Lung microvascular endothelial cell (primary cell): ENCODE data around the gene SEMA3E. TPM values are rescaled to one million over a fixed set of nuclear protein-coding genes. Genes with fewer than 3 reads are reported as not detected.
"Not testable (repeated sequence)": the region's sequence is repeated elsewhere in the genome, so short reads cannot be mapped to it uniquely, and the experiment has no call there.

ENCODE experiments used
- DNase-seq, 2 donors: peaks; one replicate each; pipeline versions ENCODE4 v3.0.0 to v3.0.0-alpha.2; 2010; ENCODE audit warnings: low read depth in 2 of 2
- total RNA-seq: library from RNA; depleted of rRNA; stranded (reverse); fragments of >200 nt; gene quantifications from 2 replicates; pipeline ENCODE4 v1.2.1, GENCODE V29; 2014

The SEMA3E gene
- total RNA-seq, 1 donor from 2014 or later = 0.20 TPM

DNA sequence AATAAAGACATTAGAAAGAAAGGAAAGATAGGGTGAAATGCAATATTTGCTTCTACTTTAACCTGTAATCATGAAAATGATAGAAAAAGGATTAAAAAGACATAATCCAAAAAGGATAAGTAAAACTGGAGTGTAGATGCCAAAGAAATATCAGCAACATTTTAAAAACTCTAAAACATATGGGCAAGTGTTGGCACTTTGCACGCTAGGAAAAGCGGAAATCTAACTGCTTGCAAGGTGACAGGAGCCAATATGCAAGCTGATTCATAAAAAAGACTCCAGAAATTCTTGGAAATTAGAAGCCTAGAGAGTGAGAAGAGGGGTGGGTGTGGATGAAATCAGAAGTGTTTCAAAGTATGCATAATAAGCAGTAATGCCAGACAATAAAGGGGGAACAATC, 161.1 kb downstream of the SEMA3E start:
- no peak for DNase-seq

GRCh38 chr7:83486957-83487356, 162.0 kb downstream of the SEMA3E start:
- peak; percentile 8 to 9 for DNase-seq

- no peak for DNase-seq
These were observed 162.4 kb downstream of the SEMA3E start for GRCh38 chr7:83486536-83486935.

- DNase-seq = no peak
These were observed 164.1 kb downstream of the SEMA3E start for GRCh38 chr7:83484826-83485225.

DNA sequence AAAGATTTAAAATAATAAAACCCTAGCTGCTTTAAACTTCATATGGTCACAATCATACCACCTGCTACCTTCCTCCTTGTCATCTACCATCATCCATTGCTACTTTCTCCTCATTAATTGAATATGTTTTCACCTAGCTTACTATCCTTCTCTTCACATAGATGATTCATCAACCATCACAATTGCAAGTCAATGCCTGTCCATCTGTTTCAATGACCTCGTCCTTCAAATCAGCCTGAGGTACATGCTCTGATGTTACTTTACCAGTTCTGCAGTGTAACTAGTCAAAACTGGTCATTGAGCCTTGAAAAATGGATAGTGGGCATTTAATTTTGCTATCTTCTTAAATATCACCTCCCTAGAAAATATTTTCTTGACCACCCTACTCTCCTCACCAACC, 164.7 kb downstream of the SEMA3E start:
- no peak for DNase-seq

- DNase-seq = no peak
These were observed 170.3 kb downstream of the SEMA3E start for GRCh38 chr7:83478616-83479015.

DNA sequence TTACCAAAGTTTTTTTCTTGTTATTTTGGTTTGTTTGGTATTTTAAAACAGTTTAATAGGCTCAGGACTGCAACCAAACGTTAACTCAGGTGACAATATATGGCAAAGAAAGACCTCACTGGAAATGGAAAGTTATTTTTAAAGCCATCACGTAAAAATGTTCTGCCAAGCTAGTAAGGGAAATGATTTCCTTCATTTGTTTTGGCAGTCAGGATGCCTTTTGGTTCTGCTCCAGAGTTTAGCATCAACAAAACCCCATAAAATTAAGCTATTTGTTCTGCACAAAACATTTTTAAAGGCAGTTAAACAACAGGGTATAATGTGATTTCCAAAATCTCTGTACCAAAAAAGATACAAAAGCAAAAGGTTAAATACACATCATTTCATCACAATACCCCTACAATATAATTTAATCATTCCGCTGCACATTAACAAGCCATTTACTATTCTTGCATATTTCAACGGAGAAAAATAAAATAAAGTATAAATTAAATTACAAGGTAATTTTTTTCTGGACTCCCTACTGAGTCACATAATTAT, 172.4 kb downstream of the SEMA3E start:
- DNase-seq = peak in 1 of 2 donors; percentile 82

DNA sequence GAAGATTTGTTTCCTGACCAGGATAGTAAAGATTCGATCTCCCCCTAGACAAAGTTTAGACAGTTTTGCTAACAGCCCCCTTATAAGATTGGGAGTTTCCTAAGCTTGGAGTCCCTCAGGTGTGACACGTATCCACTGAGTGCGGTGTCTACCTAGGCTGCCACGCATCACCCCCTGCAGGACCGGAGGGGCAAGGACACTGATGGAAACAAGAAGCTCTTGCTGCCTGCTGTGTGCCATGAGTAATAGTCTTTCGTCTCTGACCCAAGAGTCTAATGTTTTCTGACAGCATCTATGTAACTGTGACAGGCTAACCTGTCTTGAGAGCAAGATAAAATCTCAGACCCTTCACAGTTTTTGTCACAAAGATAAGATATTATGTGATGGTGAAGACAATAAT, 173.5 kb downstream of the SEMA3E start:
- DNase-seq = peak in 1 of 2 donors; percentile 2

GRCh38 chr7:83472376-83472775, 176.6 kb downstream of the SEMA3E start:
- no peak for DNase-seq

GRCh38 chr7:83469491-83469890, 179.4 kb downstream of the SEMA3E start:
- DNase-seq = no peak

- DNase-seq = peak in 1 of 2 donors; percentile 46
These were observed 179.9 kb downstream of the SEMA3E start for GRCh38 chr7:83469076-83469475.

DNA sequence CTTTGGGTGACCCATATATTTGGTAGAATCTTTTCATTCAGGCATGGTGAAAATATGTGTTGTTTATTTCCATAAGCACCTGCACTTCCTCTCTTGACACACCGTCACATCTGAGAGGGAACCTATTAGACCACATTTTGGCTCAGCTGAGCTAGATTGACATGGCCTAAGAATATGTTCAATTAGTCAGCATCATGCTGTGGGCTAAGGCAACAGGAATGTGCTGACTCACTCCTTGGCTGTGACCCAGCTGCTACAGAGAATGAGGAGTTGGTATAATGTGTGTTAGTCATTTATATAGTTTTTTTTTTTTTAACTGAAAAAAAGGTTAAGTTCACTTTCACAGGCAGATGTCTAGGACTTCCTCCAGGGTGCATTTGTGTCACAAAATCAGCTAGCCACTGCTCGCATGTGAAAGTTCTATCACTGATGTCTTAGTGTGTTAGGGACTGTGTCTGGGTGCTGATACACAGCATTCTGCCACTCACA, 180.6 kb downstream of the SEMA3E start:
- DNase-seq = peak; percentile 94 to 98

- no peak for DNase-seq
These were observed 181.4 kb downstream of the SEMA3E start for GRCh38 chr7:83467493-83467892.

DNA sequence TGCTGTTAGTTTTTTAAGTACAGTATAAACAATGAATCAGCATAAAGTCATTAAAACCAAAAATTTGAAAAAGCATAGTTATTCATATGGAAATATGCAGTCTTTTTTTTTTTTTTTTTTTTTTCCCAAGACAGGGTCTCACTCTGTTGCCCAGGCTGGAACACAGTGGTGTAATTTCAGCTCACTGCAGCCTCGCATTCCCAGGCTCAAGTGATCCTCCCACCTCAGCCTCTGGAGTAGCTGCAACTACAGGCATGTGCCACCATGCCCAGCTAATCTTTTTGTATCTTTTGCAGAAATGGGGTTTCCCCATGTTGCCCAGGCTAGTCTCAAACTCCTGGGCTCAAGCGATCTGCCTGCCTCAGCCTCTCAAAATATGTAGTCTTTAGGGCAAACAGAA, 182.0 kb downstream of the SEMA3E start:
- no peak for DNase-seq

DNA sequence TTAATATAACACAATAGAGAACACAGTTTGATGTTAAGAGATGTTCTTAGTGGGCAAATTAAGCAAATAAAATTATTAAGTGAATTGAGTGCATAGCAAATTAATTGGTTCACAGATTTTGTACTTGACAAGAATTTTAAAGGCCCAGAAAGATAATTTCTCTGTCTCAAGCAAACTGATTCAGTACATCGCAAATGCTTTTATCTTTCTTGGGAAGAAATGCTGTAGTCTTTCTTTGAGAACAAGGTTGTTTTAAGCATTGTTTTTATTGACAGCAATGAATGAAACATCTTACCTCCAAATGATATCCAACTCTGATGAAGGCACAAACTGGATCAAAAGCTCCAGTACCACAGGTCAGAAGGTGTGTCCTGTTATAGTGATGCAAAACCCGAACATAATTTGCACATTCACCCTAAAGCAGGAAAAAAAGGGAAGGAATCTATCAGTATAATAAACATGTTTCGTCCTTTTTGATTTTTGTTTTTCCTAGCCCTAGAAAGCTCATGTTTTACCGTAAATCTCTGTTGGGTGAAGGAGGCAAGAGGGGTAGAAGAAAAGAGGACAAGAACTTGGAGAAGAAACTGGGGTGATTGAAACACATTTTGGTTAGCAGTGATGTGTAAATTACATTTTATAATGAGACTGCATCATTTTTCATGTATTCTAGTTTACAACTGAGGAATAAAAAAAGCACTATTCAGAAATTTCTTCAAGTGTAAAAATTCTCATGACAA, 182.6 kb downstream of the SEMA3E start:
- no peak for DNase-seq

GRCh38 chr7:83465643-83466042, 183.3 kb downstream of the SEMA3E start:
- DNase-seq = no peak

DNA sequence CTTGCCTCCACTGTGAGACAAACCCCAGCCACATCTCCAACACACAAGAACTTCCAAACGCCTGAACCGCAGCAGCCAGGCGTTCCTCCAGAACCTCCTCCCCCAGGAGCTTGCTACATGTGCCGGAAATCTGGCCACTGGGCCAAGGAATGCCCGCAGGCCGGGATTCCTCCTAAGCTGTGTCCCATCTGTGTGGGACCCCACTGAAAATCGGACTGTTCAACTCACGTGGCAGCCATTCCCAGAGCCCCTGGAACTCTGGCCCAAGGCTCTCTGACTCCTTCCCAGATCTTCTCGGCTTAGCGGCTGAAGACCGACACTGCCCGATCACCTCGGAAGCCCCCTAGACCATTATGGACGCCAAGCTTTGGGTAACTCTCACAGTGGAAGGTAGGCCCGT, 187.1 kb downstream of the SEMA3E start:
- DNase-seq = not testable (repeated sequence)

DNA sequence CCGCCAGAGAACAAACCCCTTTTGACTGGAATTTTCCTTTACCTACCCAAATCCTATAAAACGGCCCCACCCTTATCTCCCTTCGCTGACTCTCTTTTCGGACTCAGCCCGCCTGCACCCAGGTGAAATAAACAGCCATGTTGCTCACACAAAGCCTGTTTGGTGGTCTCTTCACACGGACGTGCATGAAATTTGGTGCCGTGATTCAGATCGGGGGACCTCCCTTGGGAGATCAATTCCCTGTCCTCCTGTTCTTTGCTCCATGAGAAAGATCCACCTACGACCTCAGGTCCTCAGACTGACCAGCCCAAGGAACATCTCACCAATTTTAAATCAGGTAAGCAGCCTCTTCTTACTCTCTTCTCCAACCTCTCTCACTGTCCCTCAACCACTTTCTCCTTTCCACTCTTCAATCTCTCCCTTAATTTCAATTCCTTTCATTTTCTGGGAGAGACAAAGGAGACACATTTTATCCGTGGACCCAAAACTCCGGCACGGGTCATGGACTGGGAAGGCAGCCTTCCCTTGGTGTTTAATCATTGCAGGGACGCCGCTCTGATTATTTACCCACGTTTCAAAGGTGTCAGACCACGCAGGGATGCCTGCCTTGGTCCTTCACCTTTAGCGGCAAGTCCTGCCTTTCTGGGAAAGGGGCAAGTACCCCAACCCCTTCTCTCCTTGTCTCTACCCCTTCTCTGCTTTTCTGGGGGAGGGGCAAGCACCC, 188.8 kb downstream of the SEMA3E start:
- DNase-seq = not testable (repeated sequence)

DNA sequence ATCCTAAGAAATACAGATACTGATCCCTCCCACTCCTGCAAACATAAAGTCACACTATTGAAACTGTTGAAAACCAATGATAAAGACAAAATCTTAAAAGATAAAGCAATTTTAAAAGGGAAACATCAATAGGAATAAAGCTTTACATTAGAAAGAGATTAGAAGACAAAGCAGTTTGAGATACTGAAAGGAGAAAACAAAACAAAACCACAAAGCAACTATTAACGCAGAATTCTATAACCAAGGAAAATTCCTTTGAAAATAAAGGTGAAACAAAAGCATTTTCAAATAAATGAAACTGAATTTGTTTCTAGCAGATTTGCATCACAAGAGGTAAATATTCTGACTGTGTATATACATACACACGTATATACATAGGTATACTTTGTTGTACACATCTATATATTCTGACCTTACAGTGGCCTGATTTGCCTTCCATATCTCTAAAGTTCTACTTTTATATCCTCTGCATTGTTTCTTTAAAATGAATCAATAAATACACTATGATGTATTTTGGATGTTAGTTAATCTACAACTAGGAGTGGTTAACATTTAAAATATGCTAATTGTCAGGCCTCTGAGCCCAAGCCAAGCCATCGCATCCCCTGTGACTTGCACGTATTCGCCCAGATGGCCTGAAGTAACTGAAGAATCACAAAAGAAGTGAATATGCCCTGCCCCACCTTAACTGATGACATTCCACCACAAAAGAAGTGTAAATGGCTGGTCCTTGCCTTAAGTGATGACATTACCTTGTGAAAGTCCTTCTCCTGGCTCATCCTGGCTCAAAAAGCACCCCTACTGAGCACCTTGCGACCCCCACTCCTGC, 189.6 kb downstream of the SEMA3E start:
- not testable (repeated sequence) for DNase-seq

DNA sequence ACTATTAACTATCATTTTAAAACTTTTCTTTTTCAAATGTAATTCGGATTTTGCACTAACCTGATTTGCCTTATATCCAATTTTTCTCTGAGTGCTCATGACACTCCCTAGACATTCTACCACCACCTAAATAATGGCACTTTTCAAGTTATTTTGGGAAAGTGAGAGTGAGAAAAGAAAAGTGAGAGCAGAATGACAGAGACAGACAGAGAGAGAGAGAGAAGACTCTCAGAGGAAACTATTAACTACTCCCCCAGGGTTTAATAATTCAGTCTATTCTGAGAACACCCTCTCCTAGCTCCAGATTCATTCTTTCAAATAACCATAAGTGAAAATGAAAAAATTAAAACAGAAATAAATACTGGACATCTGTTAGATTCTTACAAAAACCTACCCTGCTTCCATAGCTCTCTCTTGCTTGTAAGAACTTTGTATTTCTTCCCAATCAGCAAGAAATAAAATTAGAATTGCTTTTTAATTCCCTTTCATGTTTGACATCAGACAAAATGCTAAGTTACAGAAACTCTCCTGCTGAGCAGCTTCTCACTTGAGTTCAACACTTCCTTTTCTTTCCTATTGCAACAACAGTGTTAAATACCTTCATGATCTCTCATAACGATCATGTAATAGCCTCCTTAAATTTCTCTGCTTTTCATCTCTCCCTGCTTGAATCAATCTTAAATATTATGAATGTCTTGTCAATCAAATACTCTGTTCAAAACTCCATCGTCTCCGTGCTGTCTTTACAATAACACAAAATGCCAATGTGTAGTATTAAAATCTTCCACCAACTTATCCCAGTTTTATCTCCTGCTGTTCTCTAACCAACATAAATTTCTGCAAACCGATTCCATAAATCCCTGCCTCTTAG, 191.7 kb downstream of the SEMA3E start:
- no peak for DNase-seq

DNA sequence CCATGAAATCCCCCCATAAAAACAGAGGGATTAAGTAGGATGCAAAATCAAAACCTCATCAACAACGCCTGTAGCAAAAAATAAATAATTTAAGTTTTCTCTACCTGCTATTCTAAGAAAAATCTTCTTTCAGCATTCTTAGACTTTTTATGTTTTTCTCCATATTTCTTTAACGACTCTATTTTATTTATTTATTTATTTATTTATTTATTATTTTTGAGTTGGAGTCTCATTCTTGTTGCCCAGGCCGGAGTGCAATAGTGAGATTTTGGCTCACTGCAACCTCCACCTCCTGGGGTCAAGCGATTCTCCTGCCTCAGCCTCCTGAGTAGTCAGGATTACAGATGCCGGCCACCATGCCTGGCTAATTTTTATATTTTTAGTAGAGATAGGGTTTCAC, 192.5 kb downstream of the SEMA3E start:
- DNase-seq = no peak
